HG02973 (cell line): ENCODE measurements around the gene RHOF.
"Not testable (repeated sequence)": the region's sequence is repeated elsewhere in the genome, so short reads cannot be mapped to it uniquely, and the experiment has no call there.

Experiments
- ATAC-seq: cut with Tn5 transposase; IDR thresholded peaks from one replicate; pipeline ENCODE4 v1.9.1; 2021; ENCODE audit warnings: moderate library complexity; ENCODE audit not compliant: unreplicated experiment

RHOF gene

GRCh38 chr12:121776190-121777098 lies 17.0 kb downstream of the RHOF start:
- ATAC-seq: no peak

- no peak for ATAC-seq
These were observed 18.0 kb downstream of the RHOF start for GRCh38 chr12:121775501-121775900.

- ATAC-seq: no peak
These were observed 18.5 kb downstream of the RHOF start for GRCh38 chr12:121774968-121775474.

- peak; percentile 73 for ATAC-seq
These were observed 20.3 kb downstream of the RHOF start for GRCh38 chr12:121773011-121773777.

- no peak for ATAC-seq
These were observed 22.5 kb downstream of the RHOF start for GRCh38 chr12:121770813-121771625.

- ATAC-seq: no peak
These were observed 23.1 kb downstream of the RHOF start for GRCh38 chr12:121770388-121770787.

- ATAC-seq: no peak
These were observed 23.6 kb downstream of the RHOF start for GRCh38 chr12:121769831-121770301.

- no peak for ATAC-seq
These were observed 24.1 kb downstream of the RHOF start for GRCh38 chr12:121769297-121769830.

GRCh38 chr12:121767525-121768016 lies 25.9 kb downstream of the RHOF start:
- no peak for ATAC-seq

GRCh38 chr12:121766290-121767039 lies 27.0 kb downstream of the RHOF start:
- no peak for ATAC-seq

GRCh38 chr12:121765573-121765972 lies 27.9 kb downstream of the RHOF start:
- no peak for ATAC-seq

- no peak for ATAC-seq
These were observed 28.7 kb downstream of the RHOF start for GRCh38 chr12:121764808-121765207.

- ATAC-seq: no peak
These were observed 31.2 kb downstream of the RHOF start for GRCh38 chr12:121762269-121762668.

GRCh38 chr12:121758536-121758935 lies 35.0 kb downstream of the RHOF start:
- not testable (repeated sequence) for ATAC-seq

GRCh38 chr12:121755591-121755990 lies 37.9 kb downstream of the RHOF start:
- ATAC-seq: no peak

GRCh38 chr12:121754836-121755235 lies 38.7 kb downstream of the RHOF start:
- no peak for ATAC-seq

GRCh38 chr12:121753844-121754264 lies 39.6 kb downstream of the RHOF start:
- ATAC-seq: no peak

- ATAC-seq: no peak
These were observed 41.6 kb downstream of the RHOF start for GRCh38 chr12:121751749-121752351.

GRCh38 chr12:121751034-121751433 lies 42.5 kb downstream of the RHOF start:
- ATAC-seq: no peak
